CD14-positive monocyte (primary cell): ENCODE results near the gene CDC42BPG. TPM values are rescaled to one million over a fixed set of nuclear protein-coding genes. Genes with fewer than 3 reads are reported as not detected.

Experiments used
- DNase-seq, 3 donors: peaks; one replicate each; pipeline ENCODE4 v3.0.0-alpha.2; 2011 to 2022
- H2AFZ ChIP-seq: 2 replicates; pipeline ENCODE4 v1.6.0; 2012; ENCODE audit warnings: mild to moderate bottlenecking, low read depth, low read length, inconsistent platforms; ENCODE audit not compliant: insufficient read depth, poor library complexity, severe bottlenecking
- H3K27ac ChIP-seq, 2 donors: 1 replicate in 1 of 2; 2 replicates in 1 of 2; pipeline ENCODE4 v1.5.1; 2012 to 2013; ENCODE audit warnings: low read length in 2 of 2, control low read depth in 1 of 2, inconsistent platforms in 1 of 2, low read depth in 1 of 2, mild to moderate bottlenecking in 1 of 2
- H3K27me3 ChIP-seq, 2 donors: one replicate each; pipeline versions ENCODE4 v1.6.0 to v1.6.1; 2011 to 2013; ENCODE audit warnings: low read length in 2 of 2; ENCODE audit not compliant: control insufficient read depth in 2 of 2, insufficient read depth in 2 of 2
- H3K36me3 ChIP-seq, 2 donors: replicated peaks in 1 of 2; 1 replicate in 1 of 2; 2 replicates in 1 of 2; pipeline versions ENCODE4 v1.5.1 to v1.6.1; 2012 to 2013; ENCODE audit warnings: low read length in 2 of 2, control low read depth in 1 of 2, inconsistent platforms in 1 of 2, mild to moderate bottlenecking in 1 of 2; ENCODE audit not compliant: insufficient read depth in 2 of 2, control insufficient read depth in 1 of 2
- H3K4me1 ChIP-seq, 2 donors: 1 replicate in 1 of 2; 2 replicates in 1 of 2; pipeline versions ENCODE4 v1.5.1 to v1.6.1; 2012 to 2013; ENCODE audit warnings: low read length in 2 of 2, control low read depth in 1 of 2, inconsistent platforms in 1 of 2, mild to moderate bottlenecking in 1 of 2, moderate library complexity in 1 of 2; ENCODE audit not compliant: insufficient read depth in 2 of 2, control insufficient read depth in 1 of 2
- H3K4me2 ChIP-seq: replicated peaks from 2 replicates; pipeline ENCODE3; 2012; ENCODE audit warnings: low read length, moderate library complexity, mild to moderate bottlenecking; ENCODE audit not compliant: poor library complexity, severe bottlenecking; ENCODE audit errors: extremely low read depth
- H3K4me3 ChIP-seq, 3 experiments: fragments of 200-600 bp in 1 of 3; sonication (generic) in 1 of 3; replicated peaks in 1 of 3; 1 replicate in 2 of 3; 2 replicates in 1 of 3; pipeline ENCODE4 v1.5.1; 2011 to 2013; ENCODE audit warnings: low read length in 3 of 3, mild to moderate bottlenecking in 3 of 3, control low read depth in 2 of 3, low read depth in 2 of 3, inconsistent platforms in 1 of 3, moderate library complexity in 1 of 3
- H3K79me2 ChIP-seq: 2 replicates; pipeline ENCODE4 v1.6.0; 2012; ENCODE audit warnings: mild to moderate bottlenecking, control low read depth, inconsistent platforms, low read length, moderate library complexity; ENCODE audit not compliant: insufficient read depth
- H3K9ac ChIP-seq: 2 replicates; pipeline ENCODE4 v1.6.0; 2017; ENCODE audit warnings: low read length, mild to moderate bottlenecking; ENCODE audit not compliant: insufficient read depth, poor library complexity, severe bottlenecking
- H3K9me3 ChIP-seq, 2 donors: replicated peaks in 1 of 2; 1 replicate in 1 of 2; 2 replicates in 1 of 2; pipeline versions ENCODE4 v1.5.1 to v1.6.1; 2012 to 2013; ENCODE audit warnings: low read length in 2 of 2, control low read depth in 1 of 2; ENCODE audit not compliant: control insufficient read depth in 1 of 2, insufficient read depth in 1 of 2
- H4K20me1 ChIP-seq: 2 replicates; pipeline ENCODE4 v1.6.0; 2012; ENCODE audit warnings: mild to moderate bottlenecking, low read length, control low read depth, moderate library complexity; ENCODE audit not compliant: insufficient read depth
- H3K27ac Mint-ChIP-seq, 7 donors: one replicate each; pipeline ENCODE4 v1.8.0; 2020; ENCODE audit warnings: mild to moderate bottlenecking in 7 of 7, mixed read lengths in 7 of 7, moderate library complexity in 6 of 7, inconsistent platforms in 2 of 7
- H3K27me3 Mint-ChIP-seq, 3 donors: one replicate each; pipeline ENCODE4 v1.8.0; 2021 to 2022; ENCODE audit warnings: low read depth in 3 of 3, mild to moderate bottlenecking in 3 of 3, mixed read lengths in 3 of 3, moderate library complexity in 3 of 3, inconsistent platforms in 1 of 3
- H3K36me3 Mint-ChIP-seq, 2 donors: one replicate each; pipeline ENCODE4 v1.8.0; 2020; ENCODE audit warnings: mixed read lengths in 2 of 2, inconsistent platforms in 1 of 2, mild to moderate bottlenecking in 1 of 2
- H3K4me1 Mint-ChIP-seq: one replicate; pipeline ENCODE4 v1.8.0; 2020; ENCODE audit warnings: mild to moderate bottlenecking, mixed read lengths
- H3K4me3 Mint-ChIP-seq, 2 donors: one replicate each; pipeline ENCODE4 v1.8.0; 2020; ENCODE audit warnings: mild to moderate bottlenecking in 2 of 2, mixed read lengths in 2 of 2, moderate library complexity in 1 of 2
- H3K9me3 Mint-ChIP-seq, 7 donors: one replicate each; pipeline ENCODE4 v1.8.0; 2020 to 2022; ENCODE audit warnings: mixed read lengths in 7 of 7, mild to moderate bottlenecking in 6 of 7, moderate library complexity in 6 of 7, inconsistent platforms in 2 of 7
- WGBS: methylation state at CpG from one replicate; pipeline ENCODE4 v1.1.5; 2013; ENCODE audit warnings: missing lambda C conversion rate; ENCODE audit not compliant: insufficient coverage; 5-methylcytosine and 5-hydroxymethylcytosine counted together
- intact Hi-C, 2 donors: fragments of 100-400 bp; cut with micrococcal nuclease; formaldehyde crosslinking; loops; one replicate each; pipeline versions ENCODE4 v1.15.0 to v1.15.1; 2023
- polyA plus RNA-seq, 3 donors: library from polyadenylated mRNA; depleted of rRNA in 1 of 3; unstranded in 2 of 3; stranded (reverse) in 1 of 3; fragments of 300-500 nt in 2 of 3; fragments of >200 nt in 1 of 3; fragmentation: Illumina TruSeq in 2 of 3; gene quantifications; 1 replicate in 2 of 3; 2 replicates in 1 of 3; pipeline ENCODE4 v1.2.3, GENCODE V29; 2012 to 2021
- TF ChIP-seq, protein P1 (sequence below): fragments of 200-600 bp; IDR thresholded peaks from one replicate; pipeline ENCODE4 v1.8.0; 2022; ENCODE audit warnings: antibody characterized with exemption, mild to moderate bottlenecking

Gene CDC42BPG
- polyA plus RNA-seq, 3 donors, result 0.23 TPM; not detected in 2

DNA sequence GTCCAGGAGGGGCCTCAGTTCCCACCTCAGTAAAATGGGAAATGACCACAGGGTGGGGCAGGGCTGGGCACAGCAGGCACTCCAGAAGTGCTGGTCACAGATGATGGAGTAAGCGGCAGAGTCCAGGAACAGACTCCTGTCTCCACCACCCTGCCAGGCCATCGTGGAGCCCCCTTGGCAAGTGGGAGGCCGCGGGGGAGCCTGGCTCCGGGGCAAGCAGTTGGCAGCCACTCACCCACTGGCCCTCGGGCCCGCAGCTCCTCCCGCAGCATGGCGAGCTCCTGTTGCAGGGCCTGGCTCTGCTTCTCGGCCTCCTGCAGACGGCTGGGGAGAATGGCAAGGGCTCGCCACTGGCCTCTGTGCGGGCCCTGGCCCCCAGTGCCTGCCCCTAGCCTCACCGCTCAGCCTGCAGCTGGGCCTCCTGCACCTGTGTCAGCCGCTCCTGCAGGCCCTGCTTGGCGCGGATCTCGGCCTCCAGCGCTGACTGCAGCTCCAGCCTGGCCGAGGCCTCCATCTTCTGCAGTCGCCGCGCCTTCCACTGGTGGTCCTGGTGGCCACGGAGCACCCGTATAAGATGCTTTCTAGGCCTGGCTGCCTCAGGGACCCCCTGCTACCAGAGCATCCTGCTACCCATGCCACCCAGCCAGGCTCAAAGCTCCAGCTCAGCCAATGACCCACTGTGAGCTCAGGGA is 10.3 kb downstream of the CDC42BPG start:
- H3K79me2 ChIP-seq, result no peaks in the 10 kb centered on the region
- no peak overlapping the region for H2AFZ ChIP-seq
- Mint-ChIP-seq H3K36me3 (no peaks in the 10 kb centered on the region), H3K4me1 (peaks cover 3% of the 10 kb centered on the region), H3K27me3 (peaks cover 2 to 3% (median 3%) of the 10 kb centered on the region in 3 donors), H3K27ac (no peak overlapping the region), H3K9me3 (no peaks in the 10 kb centered on the region), H3K4me3 (no peak overlapping the region)
- no peak overlapping the region for H3K9ac ChIP-seq
- no peaks in the 10 kb centered on the region for H3K27me3 ChIP-seq
- H3K27ac ChIP-seq, result no peak overlapping the region
- H3K4me2 ChIP-seq, result no peak overlapping the region
- 97% methylated on average over 22 of the region's 25 CpGs for WGBS
- TF ChIP-seq, protein P1, sequence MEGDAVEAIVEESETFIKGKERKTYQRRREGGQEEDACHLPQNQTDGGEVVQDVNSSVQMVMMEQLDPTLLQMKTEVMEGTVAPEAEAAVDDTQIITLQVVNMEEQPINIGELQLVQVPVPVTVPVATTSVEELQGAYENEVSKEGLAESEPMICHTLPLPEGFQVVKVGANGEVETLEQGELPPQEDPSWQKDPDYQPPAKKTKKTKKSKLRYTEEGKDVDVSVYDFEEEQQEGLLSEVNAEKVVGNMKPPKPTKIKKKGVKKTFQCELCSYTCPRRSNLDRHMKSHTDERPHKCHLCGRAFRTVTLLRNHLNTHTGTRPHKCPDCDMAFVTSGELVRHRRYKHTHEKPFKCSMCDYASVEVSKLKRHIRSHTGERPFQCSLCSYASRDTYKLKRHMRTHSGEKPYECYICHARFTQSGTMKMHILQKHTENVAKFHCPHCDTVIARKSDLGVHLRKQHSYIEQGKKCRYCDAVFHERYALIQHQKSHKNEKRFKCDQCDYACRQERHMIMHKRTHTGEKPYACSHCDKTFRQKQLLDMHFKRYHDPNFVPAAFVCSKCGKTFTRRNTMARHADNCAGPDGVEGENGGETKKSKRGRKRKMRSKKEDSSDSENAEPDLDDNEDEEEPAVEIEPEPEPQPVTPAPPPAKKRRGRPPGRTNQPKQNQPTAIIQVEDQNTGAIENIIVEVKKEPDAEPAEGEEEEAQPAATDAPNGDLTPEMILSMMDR, result no peak
- H3K36me3 ChIP-seq, result no peaks in the 10 kb centered on the region
- DNase-seq, result no peak
- H3K4me3 ChIP-seq, result no peak overlapping the region
- no peaks in the 10 kb centered on the region for H3K4me1 ChIP-seq
- no peaks in the 10 kb centered on the region for H3K9me3 ChIP-seq
- no peaks in the 10 kb centered on the region for H4K20me1 ChIP-seq
- intact Hi-C loops, result no loop called here

DNA sequence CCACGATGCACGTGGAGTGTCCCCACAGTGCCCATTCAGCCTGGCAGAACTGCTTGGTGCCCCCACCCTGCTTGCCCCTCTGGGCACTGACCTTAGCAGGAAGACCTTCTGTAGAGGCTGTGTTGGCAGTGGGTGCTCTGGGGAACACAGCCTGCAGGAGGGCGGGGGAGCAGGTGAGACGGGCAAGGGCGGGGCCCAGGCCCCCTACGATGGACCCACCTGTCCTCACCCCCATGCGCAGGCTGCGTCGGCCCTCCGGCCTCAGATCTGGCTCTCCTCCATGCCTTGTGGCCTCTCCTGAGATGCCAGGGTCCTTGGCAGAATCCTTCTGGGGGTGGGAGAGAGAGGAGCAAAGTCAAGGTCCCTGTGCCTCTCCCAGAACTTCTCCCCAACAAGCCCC is 10.9 kb downstream of the CDC42BPG start:
- Histone ChIP-seq H3K9me3 (no peaks in the 10 kb centered on the region), H3K4me2 (no peak overlapping the region), H3K36me3 (no peaks in the 10 kb centered on the region), H3K27me3 (no peaks in the 10 kb centered on the region), H3K79me2 (no peaks in the 10 kb centered on the region), H3K27ac (no peak overlapping the region), H3K9ac (no peak overlapping the region), H2AFZ (no peak overlapping the region), H4K20me1 (no peaks in the 10 kb centered on the region), H3K4me1 (no peaks in the 10 kb centered on the region), H3K4me3 (no peak overlapping the region)
- H3K27ac Mint-ChIP-seq, result no peak overlapping the region
- no peak for DNase-seq
- H3K9me3 Mint-ChIP-seq, result no peaks in the 10 kb centered on the region
- 87% methylated on average over 2 of the region's 10 CpGs for WGBS
- intact Hi-C loops, result no loop called here
- TF ChIP-seq, protein P1, result no peak
- peaks cover 3% of the 10 kb centered on the region for H3K4me1 Mint-ChIP-seq
- H3K4me3 Mint-ChIP-seq, result no peak overlapping the region
- H3K36me3 Mint-ChIP-seq, result no peaks in the 10 kb centered on the region
- H3K27me3 Mint-ChIP-seq, result peaks cover 2 to 3% (median 3%) of the 10 kb centered on the region in 3 donors
